HepG2 (cell line): Measurements from ENCODE around the gene SPIN1. TPM values are rescaled to one million over a fixed set of nuclear protein-coding genes. Genes with fewer than 3 reads are reported as not detected.

ENCODE experiments used
- ATAC-seq: fragments of 200-7000 bp; cut with Tn5 transposase; 3 replicates; pipeline ENCODE4 v1.9.1; 2020; ENCODE audit warnings: mild to moderate bottlenecking, moderate library complexity
- BruUV-seq: library from RNA; stranded (reverse); fragments of 400-500 nt; replicated peaks from 2 replicates; lab custom pipeline; 2021; lab: Mats Ljungman, UMichigan
- CTCF ChIA-PET: fragments of 300-600 bp; formaldehyde crosslinking; extraction: SDS; loops from one replicate; lab custom pipeline; 2021; ENCODE audit warnings: low total read pairs, inconsistent platforms, low intra/inter-chr PET ratio; lab: Yijun Ruan, JAX
- POLR2A ChIA-PET: fragments of 350-600 bp; sonication (Branson Sonifier 250); formaldehyde crosslinking; loops from one replicate; lab custom pipeline; 2020; ENCODE audit warnings: antibody characterized with exemption, inconsistent platforms; lab: Yijun Ruan, JAX
- DNase-seq: peaks from one replicate; pipeline ENCODE4 v3.0.0-alpha.2; 2015; ENCODE audit warnings: low spot score
- FAIRE-seq: peaks from 3 replicates; lab custom pipeline; 2011; peaks lifted over from hg19 to GRCh38; lab: Jason Lieb, UNC
- H2AFZ ChIP-seq: one replicate; pipeline ENCODE4 v1.6.1; 2011; ENCODE audit warnings: low read length, inconsistent platforms
- H3K27ac ChIP-seq: fragments of 300-600 bp; 3 replicates; pipeline ENCODE4 v1.8.0; 2011; ENCODE audit warnings: mixed run types, mild to moderate bottlenecking, mixed read lengths, low read length, inconsistent platforms; ENCODE audit not compliant: insufficient read depth; ENCODE audit errors: extremely low read length
- H3K27me3 ChIP-seq, 2 experiments: fragments of 200-600 bp in 1 of 2; 2 replicates in 1 of 2; 3 replicates in 1 of 2; pipeline versions ENCODE4 v1.6.0 to v1.8.0; 2011; ENCODE audit warnings: low read length in 2 of 2, mild to moderate bottlenecking in 2 of 2, moderate library complexity in 2 of 2, inconsistent platforms in 1 of 2; ENCODE audit not compliant: insufficient read depth in 2 of 2, control insufficient read depth in 1 of 2
- H3K36me3 ChIP-seq, 2 experiments: fragments of 200-600 bp in 1 of 2; replicated peaks in 1 of 2; 2 replicates in 1 of 2; 3 replicates in 1 of 2; pipeline versions ENCODE4 v1.5.1 to v1.8.0; 2011; ENCODE audit warnings: low read length in 2 of 2, inconsistent platforms in 1 of 2; ENCODE audit not compliant: insufficient read depth in 2 of 2, control insufficient read depth in 1 of 2
- H3K4me1 ChIP-seq: 2 replicates; pipeline ENCODE4 v1.5.1; 2012; ENCODE audit warnings: low read length, inconsistent platforms; ENCODE audit not compliant: insufficient read depth
- H3K4me2 ChIP-seq: 2 replicates; pipeline ENCODE4 v1.6.0; 2011; ENCODE audit warnings: low read depth, low read length, inconsistent platforms
- H3K4me3 ChIP-seq, 3 experiments: fragments of 200-600 bp in 1 of 3; sonication (generic), shearing (Covaris generic) in 1 of 3; replicated peaks in 1 of 3; 2 replicates each; pipeline ENCODE4 v1.5.1; 2011 to 2016; ENCODE audit warnings: low read length in 3 of 3, inconsistent platforms in 2 of 3, low read depth in 2 of 3, mild to moderate bottlenecking in 2 of 3, control low read depth in 1 of 3, mixed read lengths in 1 of 3; ENCODE audit not compliant: insufficient read depth in 1 of 3
- H3K79me2 ChIP-seq: one replicate; pipeline ENCODE4 v1.6.1; 2011; ENCODE audit warnings: low read length, inconsistent platforms; ENCODE audit not compliant: insufficient read depth
- H3K9ac ChIP-seq: 2 replicates; pipeline ENCODE4 v1.6.0; 2011; ENCODE audit warnings: mild to moderate bottlenecking, low read depth, low read length, inconsistent platforms; ENCODE audit not compliant: insufficient read depth
- H3K9me3 ChIP-seq: 2 replicates; pipeline ENCODE4 v1.5.1; 2012; ENCODE audit warnings: mild to moderate bottlenecking, low read length
- H4K20me1 ChIP-seq: 2 replicates; pipeline ENCODE4 v1.6.0; 2011; ENCODE audit warnings: inconsistent platforms, mild to moderate bottlenecking, low read length, moderate library complexity; ENCODE audit not compliant: insufficient read depth
- AHR ChIP-seq: IDR thresholded peaks from 2 replicates; pipeline ENCODE4 v1.6.1; 2018; ENCODE audit warnings: missing genetic modification reagents, missing compliant biosample characterization
- FOSL2 ChIP-seq: sonication (generic); formaldehyde crosslinking; IDR thresholded peaks from 2 replicates; pipeline ENCODE4 v1.4.0; 2020; ENCODE audit warnings: missing genetic modification reagents
- GATAD2A ChIP-seq: IDR thresholded peaks from 2 replicates; pipeline ENCODE4 v1.6.1; 2016
- HOXA3 ChIP-seq: sonication (generic); formaldehyde crosslinking; IDR thresholded peaks from 2 replicates; pipeline ENCODE4 v1.5.0; 2020; ENCODE audit warnings: missing genetic modification reagents
- NAIF1 ChIP-seq: sonication (generic); formaldehyde crosslinking; IDR thresholded peaks from 2 replicates; pipeline ENCODE4 v1.5.0; 2020; ENCODE audit warnings: mild to moderate bottlenecking, missing genetic modification reagents, borderline replicate concordance
- NCOA2 ChIP-seq: sonication (generic); formaldehyde crosslinking; IDR thresholded peaks from 2 replicates; pipeline ENCODE4 v1.8.0; 2022; ENCODE audit warnings: inconsistent platforms
- NR2F6 ChIP-seq, 2 experiments: IDR thresholded peaks; 2 replicates each; pipeline ENCODE4 v1.6.1; 2016; ENCODE audit warnings: antibody characterized with exemption in 1 of 2, mild to moderate bottlenecking in 1 of 2
- POLR2A ChIP-seq, 2 experiments: IDR thresholded peaks; 2 replicates each; pipeline ENCODE4 v1.6.1; 2011; ENCODE audit warnings: low read depth in 2 of 2, low read length in 2 of 2, mild to moderate bottlenecking in 1 of 2, moderate library complexity in 1 of 2; ENCODE audit not compliant: insufficient read depth in 1 of 2
- TARDBP ChIP-seq: sonication (generic); formaldehyde crosslinking; IDR thresholded peaks from 2 replicates; pipeline ENCODE4 v1.8.0; 2022; ENCODE audit warnings: mild to moderate bottlenecking, missing genetic modification reagents
- TCF12 ChIP-seq, 2 experiments: fragments of 450-650 bp in 1 of 2; sonication (generic) in 1 of 2; formaldehyde crosslinking in 1 of 2; IDR thresholded peaks; 2 replicates each; pipeline versions ENCODE4 v1.6.1 to v1.8.0; 2017 to 2022; ENCODE audit warnings: antibody characterized with exemption in 1 of 2, mild to moderate bottlenecking in 1 of 2, missing genetic modification reagents in 1 of 2, moderate library complexity in 1 of 2
- ZBTB38 ChIP-seq: sonication (generic); formaldehyde crosslinking; IDR thresholded peaks from 2 replicates; pipeline ENCODE4 v1.5.1; 2020; ENCODE audit warnings: mild to moderate bottlenecking, missing genetic modification reagents
- ZNF343 ChIP-seq: sonication (generic); formaldehyde crosslinking; IDR thresholded peaks from 2 replicates; pipeline ENCODE4 v1.4.0; 2020; ENCODE audit warnings: mild to moderate bottlenecking, missing genetic modification reagents
- WGBS: methylation state at CpG from one replicate; pipeline ENCODE4 v1.1.6; 2017; ENCODE audit warnings: low lambda C conversion rate; 5-methylcytosine and 5-hydroxymethylcytosine counted together
- in situ Hi-C: cut with HindIII; loops from 2 replicates; pipeline ENCODE4 v1.10.0; 2017; ENCODE audit warnings: low pct_unique_long_range_greater_than_20kb; ENCODE audit not compliant: extremely low pct_ligation_motif_present
- intact Hi-C: fragments of 100-400 bp; cut with micrococcal nuclease; formaldehyde crosslinking; loops from one replicate; pipeline ENCODE4 v1.10.0; 2022; ENCODE audit not compliant: unreplicated experiment
- polyA plus RNA-seq, 8 experiments: library from polyadenylated mRNA; depleted of rRNA in 3 of 8; stranded (reverse) in 7 of 8; unstranded in 1 of 8; fragments of >200 nt; fragmentation: Illumina TruSeq in 4 of 8; extraction: Trizol in 4 of 8; gene quantifications; 2 replicates each; pipeline versions ENCODE4 v1.2.1 to v1.2.3, GENCODE V29; 2011 to 2016; ENCODE audit warnings: low read depth in 4 of 8, missing spikeins in 1 of 8, mixed read lengths in 1 of 8; ENCODE audit not compliant: insufficient read depth in 1 of 8
- total RNA-seq, 5 experiments: library from RNA; depleted of rRNA; stranded (reverse); fragments of >200 nt; fragmentation: Illumina TruSeq; extraction: Trizol; gene quantifications; 2 replicates each; pipeline ENCODE4 v1.2.3, GENCODE V29; 2016; ENCODE audit warnings: low read depth in 1 of 5
- TF ChIP-seq, protein P1 (sequence below): sonication (generic); formaldehyde crosslinking; IDR thresholded peaks from 2 replicates; pipeline ENCODE4 v1.5.0; 2020; ENCODE audit warnings: missing genetic modification reagents, mild to moderate bottlenecking, borderline replicate concordance
- TF ChIP-seq, protein P2 (sequence below): IDR thresholded peaks from 2 replicates; pipeline ENCODE4 v1.6.1; 2012; ENCODE audit warnings: low read length, improper control_type of control experiment
- TF ChIP-seq, protein P3 (sequence below): fragments of 450-650 bp; IDR thresholded peaks from 2 replicates; pipeline ENCODE4 v1.6.1; 2017

SPIN1 gene
- total and polyA plus RNA-seq, 2 of the 13 experiments (the other 11 are each of a cell fraction or from before 2014, with no cell fraction given), result 20.0 to 24.3 TPM

DNA sequence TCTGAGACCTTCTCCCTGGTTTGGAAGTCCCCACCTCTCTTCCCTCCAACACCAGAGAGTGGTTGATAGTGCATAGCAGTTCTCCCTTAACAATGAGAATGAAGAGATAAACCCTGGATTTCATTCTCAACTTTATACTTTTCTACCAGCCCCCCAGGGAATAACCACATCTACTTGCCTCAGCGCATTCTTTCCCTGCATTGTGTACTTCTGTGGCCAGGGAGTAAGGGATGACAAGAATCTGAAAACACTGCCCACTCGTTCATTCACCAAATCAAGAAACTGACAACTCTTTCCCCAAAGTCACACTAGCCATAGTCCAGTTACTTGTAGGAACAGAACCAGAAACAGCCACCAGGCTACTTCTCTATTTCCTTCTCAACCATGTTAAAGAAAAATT lies 46.0 kb upstream of the SPIN1 start:
- Histone ChIP-seq H3K9ac (no peak overlapping the region), H3K36me3 (no peaks in the 10 kb centered on the region), H3K27me3 (peaks cover 0 to 3% of the 10 kb centered on the region in 2 experiments; a peak in 2 of 5 replicates), H3K4me2 (no peak overlapping the region), H3K4me1 (no peaks in the 10 kb centered on the region), H3K9me3 (no peaks in the 10 kb centered on the region), H3K79me2 (no peaks in the 10 kb centered on the region), H3K27ac (no peak overlapping the region), H4K20me1 (no peaks in the 10 kb centered on the region), H3K4me3 (no peak overlapping the region), H2AFZ (no peak overlapping the region)
- TF ChIP-seq GATAD2A (CRISPR knock-in tag), result no peak
- TF ChIP-seq NAIF1 (CRISPR knock-in tag), result no peak
- no peak for TF ChIP-seq FOSL2 (CRISPR knock-in tag)
- TF ChIP-seq, protein P1, sequence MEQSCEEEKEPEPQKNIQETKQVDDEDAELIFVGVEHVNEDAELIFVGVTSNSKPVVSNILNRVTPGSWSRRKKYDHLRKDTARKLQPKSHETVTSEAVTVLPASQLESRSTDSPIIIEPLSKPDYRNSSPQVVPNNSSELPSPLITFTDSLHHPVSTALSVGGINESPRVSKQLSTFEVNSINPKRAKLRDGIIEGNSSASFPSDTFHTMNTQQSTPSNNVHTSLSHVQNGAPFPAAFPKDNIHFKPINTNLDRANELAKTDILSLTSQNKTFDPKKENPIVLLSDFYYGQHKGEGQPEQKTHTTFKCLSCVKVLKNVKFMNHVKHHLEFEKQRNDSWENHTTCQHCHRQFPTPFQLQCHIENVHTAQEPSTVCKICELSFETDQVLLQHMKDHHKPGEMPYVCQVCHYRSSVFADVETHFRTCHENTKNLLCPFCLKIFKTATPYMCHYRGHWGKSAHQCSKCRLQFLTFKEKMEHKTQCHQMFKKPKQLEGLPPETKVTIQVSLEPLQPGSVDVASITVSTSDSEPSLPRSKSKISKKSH (CRISPR knock-in tag), result no peak
- TF ChIP-seq TCF12 (IDR thresholded peaks at IDR 0.05), result no peak
- TF ChIP-seq TCF12 (CRISPR knock-in tag; IDR thresholded peaks at IDR 0.05), result no peak
- no peak for TF ChIP-seq AHR (CRISPR knock-in tag)
- TF ChIP-seq ZBTB38, result no peak
- TF ChIP-seq NR2F6 (IDR thresholded peaks at IDR 0.05), result no peak
- TF ChIP-seq NR2F6 (CRISPR knock-in tag; IDR thresholded peaks at IDR 0.05), result no peak
- TF ChIP-seq, protein P2, sequence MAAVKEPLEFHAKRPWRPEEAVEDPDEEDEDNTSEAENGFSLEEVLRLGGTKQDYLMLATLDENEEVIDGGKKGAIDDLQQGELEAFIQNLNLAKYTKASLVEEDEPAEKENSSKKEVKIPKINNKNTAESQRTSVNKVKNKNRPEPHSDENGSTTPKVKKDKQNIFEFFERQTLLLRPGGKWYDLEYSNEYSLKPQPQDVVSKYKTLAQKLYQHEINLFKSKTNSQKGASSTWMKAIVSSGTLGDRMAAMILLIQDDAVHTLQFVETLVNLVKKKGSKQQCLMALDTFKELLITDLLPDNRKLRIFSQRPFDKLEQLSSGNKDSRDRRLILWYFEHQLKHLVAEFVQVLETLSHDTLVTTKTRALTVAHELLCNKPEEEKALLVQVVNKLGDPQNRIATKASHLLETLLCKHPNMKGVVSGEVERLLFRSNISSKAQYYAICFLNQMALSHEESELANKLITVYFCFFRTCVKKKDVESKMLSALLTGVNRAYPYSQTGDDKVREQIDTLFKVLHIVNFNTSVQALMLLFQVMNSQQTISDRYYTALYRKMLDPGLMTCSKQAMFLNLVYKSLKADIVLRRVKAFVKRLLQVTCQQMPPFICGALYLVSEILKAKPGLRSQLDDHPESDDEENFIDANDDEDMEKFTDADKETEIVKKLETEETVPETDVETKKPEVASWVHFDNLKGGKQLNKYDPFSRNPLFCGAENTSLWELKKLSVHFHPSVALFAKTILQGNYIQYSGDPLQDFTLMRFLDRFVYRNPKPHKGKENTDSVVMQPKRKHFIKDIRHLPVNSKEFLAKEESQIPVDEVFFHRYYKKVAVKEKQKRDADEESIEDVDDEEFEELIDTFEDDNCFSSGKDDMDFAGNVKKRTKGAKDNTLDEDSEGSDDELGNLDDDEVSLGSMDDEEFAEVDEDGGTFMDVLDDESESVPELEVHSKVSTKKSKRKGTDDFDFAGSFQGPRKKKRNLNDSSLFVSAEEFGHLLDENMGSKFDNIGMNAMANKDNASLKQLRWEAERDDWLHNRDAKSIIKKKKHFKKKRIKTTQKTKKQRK, result no peak
- TF ChIP-seq NCOA2, result no peak
- TF ChIP-seq POLR2A (IDR thresholded peaks at IDR 0.05; ENCODE audit: insufficient read depth in 1 of 2, low read depth in 2 of 2, low read length in 2 of 2), result no peak
- no peak for TF ChIP-seq TARDBP
- TF ChIP-seq, protein P3, sequence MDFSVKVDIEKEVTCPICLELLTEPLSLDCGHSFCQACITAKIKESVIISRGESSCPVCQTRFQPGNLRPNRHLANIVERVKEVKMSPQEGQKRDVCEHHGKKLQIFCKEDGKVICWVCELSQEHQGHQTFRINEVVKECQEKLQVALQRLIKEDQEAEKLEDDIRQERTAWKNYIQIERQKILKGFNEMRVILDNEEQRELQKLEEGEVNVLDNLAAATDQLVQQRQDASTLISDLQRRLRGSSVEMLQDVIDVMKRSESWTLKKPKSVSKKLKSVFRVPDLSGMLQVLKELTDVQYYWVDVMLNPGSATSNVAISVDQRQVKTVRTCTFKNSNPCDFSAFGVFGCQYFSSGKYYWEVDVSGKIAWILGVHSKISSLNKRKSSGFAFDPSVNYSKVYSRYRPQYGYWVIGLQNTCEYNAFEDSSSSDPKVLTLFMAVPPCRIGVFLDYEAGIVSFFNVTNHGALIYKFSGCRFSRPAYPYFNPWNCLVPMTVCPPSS, result no peak
- no peak for TF ChIP-seq HOXA3 (CRISPR knock-in tag)
- TF ChIP-seq ZNF343 (CRISPR knock-in tag), result no peak
- CTCF ChIA-PET, result no interaction called here
- WGBS, result 7% methylated on average over 2 of the region's 2 CpGs
- FAIRE-seq (no peak), DNase-seq (no peak), ATAC-seq (no peak)
- intact Hi-C loops, result no loop called here
- POLR2A ChIA-PET, result no interaction called here
- in situ Hi-C loops, result no loop called here
- BruUV-seq, result no TSS peak
